GM10847 (cell line): ENCODE measurements around the gene MAN2B2.

Source experiments
- POLR2A ChIP-seq: IDR thresholded peaks from 2 replicates; pipeline ENCODE4 v1.6.1; 2011; ENCODE audit not compliant: insufficient read length; ENCODE audit errors: extremely low read depth

MAN2B2 gene

DNA sequence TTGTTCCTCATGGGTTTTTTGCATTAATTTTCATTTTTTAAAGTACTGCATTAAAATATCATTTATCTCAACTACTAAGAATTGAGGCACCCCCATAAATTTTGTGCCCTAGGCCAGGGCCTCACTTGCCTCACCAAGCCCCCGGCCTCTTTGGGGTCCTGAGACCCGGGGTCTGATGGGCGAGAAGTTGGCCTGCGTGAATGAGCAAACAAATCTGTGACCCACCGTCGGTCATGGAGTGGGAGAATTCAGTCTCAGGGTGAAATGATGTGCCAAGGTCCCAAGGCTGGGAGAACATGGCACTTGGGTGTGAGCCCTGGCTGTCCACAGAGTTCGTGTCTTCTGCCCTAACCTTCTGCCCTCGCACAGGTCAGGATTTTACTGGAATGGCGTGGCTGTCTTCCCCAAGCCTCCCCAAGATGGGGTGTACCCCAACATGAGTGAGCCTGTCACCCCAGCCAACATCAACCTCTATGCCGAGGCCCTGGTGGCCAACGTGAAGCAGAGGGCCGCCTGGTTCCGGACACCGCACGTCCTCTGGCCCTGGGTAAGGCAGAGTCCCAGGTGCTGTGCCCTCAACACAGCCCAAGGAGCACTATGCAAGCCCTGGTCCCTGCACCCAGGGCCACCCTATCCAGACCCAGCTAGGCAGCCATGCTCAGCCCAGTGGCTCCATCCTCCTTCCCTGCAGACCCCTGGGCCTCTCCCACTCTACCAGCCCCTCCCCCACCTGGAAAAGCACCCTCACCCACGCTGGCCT lies 18.0 kb downstream of the MAN2B2 start:
- no peak for TF ChIP-seq POLR2A

DNA sequence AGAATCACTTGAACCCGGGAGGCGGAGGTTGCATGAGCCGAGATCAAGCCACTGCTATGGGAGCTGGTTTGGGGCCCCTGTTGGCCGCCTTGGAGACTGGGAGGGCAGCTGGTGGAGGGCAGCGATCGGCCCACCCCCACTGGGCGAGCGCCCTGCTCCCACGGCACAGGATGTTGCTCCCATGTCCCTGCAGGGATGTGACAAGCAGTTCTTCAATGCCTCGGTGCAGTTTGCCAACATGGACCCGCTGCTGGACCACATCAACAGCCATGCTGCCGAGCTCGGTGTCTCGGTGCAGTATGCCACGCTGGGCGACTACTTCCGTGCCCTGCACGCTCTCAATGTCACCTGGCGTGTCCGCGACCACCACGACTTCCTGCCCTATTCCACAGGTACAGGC lies 19.4 kb downstream of the MAN2B2 start:
- TF ChIP-seq POLR2A: no peak

DNA sequence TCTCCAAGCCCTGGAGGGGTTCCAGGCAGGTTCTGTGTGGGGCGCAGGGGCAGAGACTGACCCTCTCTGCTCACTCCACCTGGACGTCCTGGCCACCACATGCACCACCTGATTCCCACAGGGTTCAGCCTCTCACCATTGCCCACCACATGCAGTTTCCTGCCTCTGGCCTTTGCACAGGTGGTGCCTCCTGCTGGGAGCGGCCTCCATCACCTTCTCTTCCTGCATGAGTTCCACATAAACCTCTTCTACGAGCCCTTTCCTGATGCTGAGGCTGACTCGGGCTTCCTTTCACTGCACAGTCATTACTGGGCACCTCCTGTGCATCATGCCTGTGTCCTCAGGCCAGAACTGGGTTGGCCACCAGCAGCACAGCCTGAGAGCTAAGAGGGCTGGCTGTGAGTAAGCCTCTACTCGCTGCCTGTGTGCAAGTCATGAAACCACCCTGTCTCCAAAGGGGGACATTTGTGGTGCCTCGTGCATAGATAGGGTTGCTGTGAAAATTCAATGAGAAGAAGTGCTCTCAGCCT lies 19.9 kb downstream of the MAN2B2 start:
- no peak for TF ChIP-seq POLR2A

DNA sequence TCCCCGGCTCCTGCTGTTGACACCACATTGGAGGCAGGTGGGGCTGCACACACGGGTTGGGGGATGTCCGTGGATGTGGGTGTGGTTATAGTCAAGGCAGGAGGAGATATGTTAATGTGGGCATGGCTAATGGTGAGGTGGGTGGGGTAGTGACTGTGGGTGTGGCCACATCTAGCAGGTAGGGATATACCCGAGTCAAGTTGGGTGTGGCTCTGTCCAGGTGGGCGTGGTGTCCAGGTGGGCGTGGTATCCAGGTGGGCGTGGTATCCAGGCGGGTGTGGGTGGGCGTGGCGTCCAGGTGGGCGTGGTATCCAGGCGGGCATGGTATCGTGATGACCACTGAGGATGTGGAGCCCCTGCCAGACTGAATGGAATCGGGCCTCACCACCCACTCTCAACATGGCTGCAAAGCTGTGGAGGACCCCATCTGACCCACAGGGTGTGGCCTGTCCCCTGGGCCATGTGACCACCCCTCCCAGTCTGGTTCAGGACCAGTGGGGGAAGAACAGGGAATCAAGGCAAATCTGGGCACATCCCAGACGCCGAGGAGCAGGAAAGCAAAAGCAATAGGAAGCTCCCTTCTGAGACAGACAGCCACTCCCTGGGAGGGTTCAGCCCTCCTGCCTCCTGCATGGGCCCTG lies 21.0 kb downstream of the MAN2B2 start:
- TF ChIP-seq POLR2A: no peak

DNA sequence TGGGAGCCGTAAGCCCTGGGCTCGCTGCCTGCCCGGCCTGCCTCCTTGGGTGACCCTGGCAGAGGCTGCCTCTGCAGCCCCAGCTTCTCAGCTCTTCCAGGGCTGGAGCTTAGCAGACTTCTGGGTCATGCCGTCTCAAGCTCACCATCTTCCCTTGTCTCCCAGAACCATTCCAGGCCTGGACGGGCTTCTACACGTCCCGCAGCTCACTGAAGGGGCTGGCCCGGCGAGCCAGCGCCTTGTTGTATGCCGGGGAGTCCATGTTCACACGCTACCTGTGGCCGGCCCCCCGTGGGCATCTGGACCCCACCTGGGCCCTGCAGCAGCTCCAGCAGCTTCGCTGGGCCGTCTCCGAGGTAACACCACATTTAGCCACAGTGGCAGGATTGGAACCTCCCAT lies 22.0 kb downstream of the MAN2B2 start:
- TF ChIP-seq POLR2A: no peak

DNA sequence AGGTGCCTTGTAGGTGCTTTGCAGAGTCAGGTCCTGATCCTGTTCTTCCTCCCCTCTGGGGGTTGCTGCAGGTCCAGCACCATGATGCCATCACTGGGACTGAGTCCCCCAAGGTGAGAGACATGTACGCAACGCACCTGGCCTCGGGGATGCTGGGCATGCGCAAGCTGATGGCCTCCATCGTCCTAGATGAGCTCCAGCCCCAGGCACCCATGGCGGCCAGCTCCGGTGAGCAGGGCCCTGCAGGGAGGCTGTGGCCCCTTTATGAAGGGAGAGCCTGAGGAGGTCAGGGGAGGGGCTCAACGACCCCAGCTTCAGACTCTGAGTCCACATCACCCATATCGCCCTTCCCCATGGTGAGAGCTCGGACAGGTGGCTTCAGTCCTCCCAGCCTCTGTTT lies 23.1 kb downstream of the MAN2B2 start:
- no peak for TF ChIP-seq POLR2A

DNA sequence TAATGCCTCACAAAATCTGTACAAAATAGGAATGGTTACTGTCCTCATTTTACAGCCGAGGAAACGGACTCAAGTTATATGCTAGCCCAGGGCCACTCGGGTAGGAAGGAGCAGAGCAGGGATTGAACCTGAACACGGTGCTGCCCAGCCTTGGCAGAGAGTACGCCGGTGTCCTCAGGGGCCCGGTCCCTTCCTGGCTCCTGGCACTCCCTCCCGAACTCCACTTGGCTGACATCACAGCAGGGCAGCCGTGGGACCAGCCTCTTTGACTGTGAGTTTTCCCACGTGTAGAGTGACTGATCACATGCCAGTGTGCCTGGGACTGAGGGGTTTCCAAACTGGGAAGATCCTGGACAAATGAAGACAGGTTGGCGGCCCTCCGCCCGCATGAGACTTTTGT lies 23.7 kb downstream of the MAN2B2 start:
- TF ChIP-seq POLR2A: no peak

DNA sequence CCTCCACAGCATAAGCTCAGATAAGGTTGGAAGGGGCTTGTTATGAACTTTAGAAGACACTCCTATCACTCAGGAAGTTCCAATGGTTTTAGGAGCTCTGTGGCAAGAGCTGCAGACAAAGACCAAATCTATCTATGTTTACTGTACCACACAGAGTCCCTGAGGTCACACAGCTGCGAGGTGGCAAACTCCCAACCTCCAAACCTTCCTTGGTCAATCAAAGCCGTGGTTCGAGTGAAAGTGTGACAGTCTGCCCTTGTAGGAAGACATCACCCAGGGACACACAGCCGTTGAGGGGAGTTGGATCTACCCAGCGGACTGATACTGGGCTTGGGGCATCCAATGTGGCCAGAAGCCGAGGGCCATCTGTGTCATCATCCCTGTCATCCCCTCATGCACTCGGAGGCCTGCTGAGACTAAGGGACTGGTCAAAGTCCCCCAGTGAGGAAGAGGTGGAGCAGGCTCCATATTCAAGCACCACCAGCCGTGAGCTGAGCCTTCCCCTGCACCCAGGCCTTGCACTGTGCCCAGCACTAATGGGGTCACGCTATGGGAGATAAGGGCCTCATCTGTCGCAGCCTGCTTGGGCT lies 26.8 kb downstream of the MAN2B2 start:
- TF ChIP-seq POLR2A: no peak

DNA sequence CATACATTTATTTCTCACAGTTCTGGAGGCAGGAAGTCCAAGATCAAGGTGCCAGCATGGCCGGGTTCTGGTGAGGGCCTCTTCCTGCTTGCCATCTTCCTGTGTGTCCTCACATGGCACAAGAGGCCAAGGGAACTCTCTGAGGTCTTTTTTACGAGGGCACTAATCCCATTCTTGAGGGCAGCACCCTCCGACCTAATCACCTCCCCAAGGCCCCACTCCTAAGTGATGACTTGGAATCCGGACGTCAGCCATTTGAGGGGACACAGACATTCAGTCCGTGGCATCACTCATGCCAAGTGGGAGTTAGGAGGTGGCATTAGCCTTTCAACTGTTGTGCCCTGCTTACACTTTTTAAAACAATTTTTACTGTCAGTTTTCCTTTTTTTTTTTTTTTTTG lies 27.3 kb downstream of the MAN2B2 start:
- TF ChIP-seq POLR2A: no peak

DNA sequence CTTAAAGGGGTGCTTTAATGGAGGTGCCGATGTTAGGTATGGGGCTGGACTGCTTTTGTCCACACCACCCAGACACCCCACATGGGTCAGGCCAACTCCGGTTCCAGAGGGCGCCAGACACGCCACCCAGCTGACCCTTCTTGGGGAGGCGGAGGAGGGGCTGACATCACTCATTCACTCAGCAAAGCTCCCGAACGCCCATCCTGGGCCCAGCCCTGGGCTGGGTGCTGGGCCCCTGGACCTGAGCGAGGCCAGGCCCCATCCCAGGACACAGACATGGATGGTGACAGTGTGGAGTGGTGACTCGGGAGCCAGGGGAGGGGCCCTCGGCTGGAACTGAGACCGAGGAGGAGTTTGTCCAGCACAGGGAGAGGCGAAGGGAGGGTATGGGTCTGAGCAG lies 28.1 kb downstream of the MAN2B2 start:
- TF ChIP-seq POLR2A: no peak

DNA sequence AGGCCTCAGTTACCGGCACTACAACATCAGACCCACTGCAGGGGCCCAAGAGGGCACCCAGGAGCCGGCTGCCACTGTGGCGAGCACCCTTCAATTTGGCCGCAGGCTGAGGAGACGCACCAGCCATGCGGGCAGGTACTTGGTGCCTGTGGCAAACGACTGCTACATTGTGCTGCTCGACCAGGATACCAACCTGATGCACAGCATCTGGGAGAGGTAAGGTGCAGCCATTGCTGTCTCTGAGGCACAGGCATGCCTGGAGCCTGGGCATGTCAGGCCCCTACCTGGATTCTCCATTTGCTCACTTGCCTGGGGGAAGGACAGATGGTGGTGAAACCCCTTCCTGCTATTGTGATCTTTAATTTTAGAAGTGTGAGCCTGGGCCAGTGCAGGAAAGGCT lies 30.1 kb downstream of the MAN2B2 start:
- TF ChIP-seq POLR2A: no peak

DNA sequence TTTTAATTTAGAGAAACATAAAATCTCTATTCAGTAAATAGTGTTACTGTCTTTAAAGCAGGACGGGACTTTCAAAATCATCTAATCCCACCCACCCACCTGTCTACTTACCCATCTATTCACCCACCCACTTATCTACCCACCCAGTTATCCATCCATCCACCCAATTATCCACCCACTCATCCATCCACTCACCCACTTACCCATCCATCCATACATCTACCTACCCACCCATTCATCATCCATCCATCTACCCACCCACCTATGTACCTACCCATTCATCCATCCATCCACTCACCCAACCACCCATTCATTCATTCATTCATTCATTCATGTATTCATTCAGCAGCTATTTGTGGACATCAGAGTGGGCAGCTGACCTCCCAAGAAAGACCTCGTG lies 30.6 kb downstream of the MAN2B2 start:
- TF ChIP-seq POLR2A: no peak

DNA sequence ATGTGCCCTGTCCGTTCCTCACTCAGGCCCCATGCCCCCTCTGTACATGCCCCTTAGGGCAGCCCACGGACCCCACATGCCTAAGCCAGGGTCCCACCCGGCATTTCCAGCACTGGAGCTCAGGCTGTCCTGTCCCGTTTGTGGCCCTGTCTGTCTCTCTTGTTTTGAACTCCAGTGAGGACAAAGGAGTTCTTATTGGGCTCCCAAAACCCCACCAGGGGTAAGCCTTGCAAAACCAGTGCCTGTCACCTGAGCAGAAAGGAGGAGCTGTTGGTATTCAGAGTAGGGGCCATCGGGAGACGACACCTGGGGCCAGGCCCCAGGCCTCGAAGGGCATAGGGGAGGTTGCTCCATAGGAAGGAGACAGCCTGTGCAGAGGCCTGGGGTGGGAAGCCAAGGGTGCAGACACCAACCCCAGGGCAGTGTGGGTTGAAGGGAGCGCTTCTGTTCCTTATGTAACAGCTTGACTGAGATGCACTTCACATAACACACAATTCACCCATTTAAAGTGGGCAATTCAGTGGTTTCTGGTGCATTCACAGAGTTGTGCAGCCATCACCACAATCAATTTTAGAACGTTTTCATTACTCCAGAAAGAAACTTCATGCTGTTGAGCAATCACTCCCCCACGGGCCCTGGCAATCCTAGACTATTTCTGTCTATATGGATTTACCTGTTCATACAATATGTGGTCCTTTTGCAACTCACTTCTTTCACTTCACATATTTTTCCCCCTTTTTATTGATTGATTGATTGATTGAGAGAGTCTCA lies 31.7 kb downstream of the MAN2B2 start:
- no peak for TF ChIP-seq POLR2A

DNA sequence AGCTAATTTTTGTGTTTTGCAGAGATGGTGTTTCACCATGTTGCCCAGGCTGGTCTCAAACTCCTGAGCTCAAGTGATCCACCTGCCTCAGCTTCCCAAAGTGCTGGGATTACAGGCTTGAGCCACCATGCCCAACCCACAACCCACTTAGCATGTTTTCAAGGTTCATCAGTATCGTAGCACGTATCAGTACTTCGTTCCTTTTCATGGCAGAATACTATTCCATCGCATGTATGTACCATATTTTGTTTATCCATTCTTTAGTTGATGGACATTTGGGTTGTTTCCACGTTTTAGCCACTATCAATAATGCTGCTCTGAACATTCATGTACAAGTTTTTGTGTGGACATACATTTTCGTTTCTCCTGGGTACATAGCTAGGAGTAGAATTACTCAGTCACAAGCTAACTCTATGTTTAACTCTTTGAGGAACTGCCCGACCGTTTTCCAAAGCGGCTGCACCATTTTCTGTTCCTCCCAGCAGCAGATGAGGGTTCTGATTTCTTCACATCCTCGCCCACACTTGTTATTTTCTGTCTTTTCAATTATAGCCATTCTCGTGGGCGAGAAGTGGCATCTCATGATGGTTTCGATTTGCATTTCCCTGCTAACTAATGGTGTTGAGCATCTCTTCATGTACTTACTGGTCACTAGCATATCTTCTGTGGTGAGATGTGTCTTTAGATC lies 32.5 kb downstream of the MAN2B2 start:
- no peak for TF ChIP-seq POLR2A
